HG02981 (cell line): ENCODE results near the gene PET100.

Source experiments
- ATAC-seq: cut with Tn5 transposase; IDR thresholded peaks from one replicate; pipeline ENCODE4 v1.9.1; 2021; ENCODE audit warnings: mild to moderate bottlenecking, moderate library complexity; ENCODE audit not compliant: unreplicated experiment

Gene PET100

DNA sequence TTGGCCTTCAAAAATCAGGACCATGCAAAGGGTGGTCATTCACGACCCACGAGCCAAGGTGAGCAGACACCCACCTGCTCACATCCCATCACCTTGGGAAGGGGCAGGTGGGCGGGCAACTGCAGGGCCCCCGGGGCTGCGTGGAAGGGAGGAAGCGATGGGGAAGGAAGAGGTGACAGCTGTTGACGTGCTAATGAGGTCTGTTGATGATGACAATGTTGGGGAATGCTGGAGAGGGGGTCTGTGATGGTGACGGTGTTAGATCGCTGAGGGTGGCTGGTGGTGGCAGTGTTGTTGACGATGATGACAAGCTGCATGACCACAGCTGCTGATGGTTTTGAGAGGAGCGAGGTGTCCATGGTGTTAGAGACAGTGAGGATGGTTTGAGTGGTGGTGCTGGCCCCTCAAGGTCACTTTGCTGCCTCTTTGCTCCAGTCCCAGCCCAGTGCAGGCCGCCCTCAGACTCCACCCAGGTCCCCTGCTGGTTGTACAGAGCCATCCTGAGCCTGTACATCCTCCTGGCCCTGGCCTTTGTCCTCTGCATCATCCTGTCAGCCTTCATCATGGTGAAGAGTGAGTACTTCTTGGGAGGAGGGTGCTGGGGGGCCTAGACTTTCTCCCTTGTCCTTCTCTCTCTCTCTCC lies 48.2 kb downstream of the PET100 start:
- no peak for ATAC-seq

DNA sequence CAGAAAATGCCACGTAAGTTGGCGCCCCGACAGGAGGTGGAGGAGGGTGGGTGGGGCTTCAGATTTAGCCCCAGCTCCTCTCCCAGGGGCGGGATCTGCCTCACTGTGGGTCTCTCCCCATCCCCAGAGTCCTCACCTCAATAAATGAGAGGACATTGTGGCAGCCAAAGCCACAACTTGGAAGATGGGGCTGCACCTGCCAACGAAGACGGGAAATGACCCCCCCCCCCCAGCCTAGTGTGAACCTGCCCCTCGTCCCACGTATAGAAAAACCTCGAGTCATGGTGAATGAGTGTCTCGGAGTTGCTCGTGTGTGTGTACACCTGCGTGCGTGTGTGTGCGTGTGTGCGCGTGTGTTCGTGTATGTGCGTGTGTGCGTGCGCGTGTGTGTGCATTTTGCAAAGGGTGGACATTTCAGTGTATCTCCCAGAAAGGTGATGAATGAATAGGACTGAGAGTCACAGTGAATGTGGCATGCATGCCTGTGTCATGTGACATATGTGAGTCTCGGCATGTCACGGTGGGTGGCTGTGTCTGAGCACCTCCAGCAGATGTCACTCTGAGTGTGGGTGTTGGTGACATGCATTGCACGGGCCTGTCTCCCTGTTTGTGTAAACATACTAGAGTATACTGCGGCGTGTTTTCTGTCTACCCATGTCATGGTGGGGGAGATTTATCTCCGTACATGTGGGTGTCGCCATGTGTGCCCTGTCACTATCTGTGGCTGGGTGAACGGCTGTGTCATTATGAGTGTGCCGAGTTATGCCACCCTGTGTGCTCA lies 49.6 kb downstream of the PET100 start:
- no peak for ATAC-seq

DNA sequence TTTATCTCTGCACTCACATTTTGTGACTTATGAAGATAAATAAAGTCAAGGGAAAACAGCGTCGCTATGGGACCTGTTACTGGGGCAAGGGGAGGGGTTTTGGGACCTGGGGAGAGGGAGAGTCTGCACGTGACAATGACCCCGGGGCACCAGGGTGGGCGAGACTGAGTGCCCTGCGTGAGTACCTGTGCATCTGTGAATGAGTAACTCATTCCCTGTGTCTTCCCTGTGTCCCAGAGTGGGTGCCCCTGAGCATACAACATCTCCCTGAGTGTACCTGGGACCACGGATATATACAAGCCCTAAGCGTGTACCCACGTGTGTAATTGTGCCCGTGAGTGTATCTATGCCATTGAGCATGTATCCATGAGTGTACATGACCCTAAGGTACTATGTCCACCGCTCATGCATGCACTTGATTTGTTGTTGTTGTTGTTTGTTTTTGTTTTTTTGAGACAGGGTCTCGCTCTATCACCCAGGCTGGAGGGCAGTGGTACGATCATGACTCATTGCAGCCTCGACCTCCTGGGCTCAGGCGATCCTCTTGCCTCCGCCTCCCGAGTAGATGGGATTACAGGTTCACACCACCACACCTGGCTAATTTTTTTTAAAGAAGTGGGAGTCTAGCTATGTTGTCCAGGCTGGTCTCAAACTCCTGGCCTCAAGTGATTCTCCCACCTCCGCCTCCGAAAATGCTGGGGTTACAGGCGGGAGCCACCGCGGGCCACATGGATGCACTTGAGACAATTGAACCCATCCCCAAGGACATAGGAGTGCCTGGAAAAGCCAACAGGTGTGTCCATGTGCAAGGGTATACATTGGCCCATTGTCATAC lies 50.4 kb downstream of the PET100 start:
- no peak for ATAC-seq

DNA sequence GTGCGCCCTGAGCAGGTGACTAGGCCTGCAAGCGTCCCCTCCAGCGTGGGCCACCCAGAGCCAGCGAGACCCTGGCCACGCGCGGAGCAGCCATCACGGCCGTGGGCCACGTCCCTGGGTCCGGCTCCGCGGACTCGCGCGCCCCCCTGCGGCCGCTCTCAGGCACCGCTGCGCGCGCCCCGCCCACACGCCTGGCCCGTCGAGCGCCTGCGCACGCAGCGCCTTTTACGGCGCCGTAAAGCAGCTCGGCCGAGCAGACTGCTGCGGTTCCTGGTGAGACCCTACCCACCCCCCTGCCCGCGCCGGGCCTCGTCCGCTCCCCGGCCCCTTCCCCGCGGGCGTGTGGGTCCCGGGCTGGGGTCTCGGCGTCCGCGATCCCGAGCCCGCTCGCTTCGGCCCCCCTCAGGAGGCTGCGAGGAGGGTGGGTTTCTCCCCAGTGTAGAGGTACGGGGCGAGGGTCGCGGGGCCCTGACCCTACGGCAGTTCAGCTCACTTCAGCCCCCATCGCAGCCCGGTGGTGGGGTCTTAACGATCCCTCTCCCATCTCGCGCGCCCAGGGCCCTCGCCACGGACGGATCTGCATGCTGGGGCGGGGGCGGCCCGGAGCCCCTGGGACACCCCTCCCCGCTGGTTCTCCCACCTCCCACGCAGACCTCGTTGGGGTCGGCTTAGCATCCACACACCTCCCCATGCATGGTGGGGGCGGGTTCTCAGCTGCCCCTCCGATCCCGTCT lies 51.2 kb downstream of the PET100 start, which contains the start of gene TRAPPC5:
TRAPPC5 (plus strand) TSS at position 228 of the 734 bp plus-strand sequence. CDS start 1,421 bp downstream, outside the sequence.
- ATAC-seq, result no peak
